Fibroblast of skin of left quadriceps (primary cell): ENCODE results near the gene SERPINF2.
"Not testable (repeated sequence)": the region's sequence is repeated elsewhere in the genome, so short reads cannot be mapped to it uniquely, and the experiment has no call there.

Experiments used
- DNase-seq, 2 experiments: peaks; one replicate each; pipeline ENCODE4 v3.0.0-alpha.2; 2013; ENCODE audit warnings: low read depth in 2 of 2

SERPINF2 gene

DNA sequence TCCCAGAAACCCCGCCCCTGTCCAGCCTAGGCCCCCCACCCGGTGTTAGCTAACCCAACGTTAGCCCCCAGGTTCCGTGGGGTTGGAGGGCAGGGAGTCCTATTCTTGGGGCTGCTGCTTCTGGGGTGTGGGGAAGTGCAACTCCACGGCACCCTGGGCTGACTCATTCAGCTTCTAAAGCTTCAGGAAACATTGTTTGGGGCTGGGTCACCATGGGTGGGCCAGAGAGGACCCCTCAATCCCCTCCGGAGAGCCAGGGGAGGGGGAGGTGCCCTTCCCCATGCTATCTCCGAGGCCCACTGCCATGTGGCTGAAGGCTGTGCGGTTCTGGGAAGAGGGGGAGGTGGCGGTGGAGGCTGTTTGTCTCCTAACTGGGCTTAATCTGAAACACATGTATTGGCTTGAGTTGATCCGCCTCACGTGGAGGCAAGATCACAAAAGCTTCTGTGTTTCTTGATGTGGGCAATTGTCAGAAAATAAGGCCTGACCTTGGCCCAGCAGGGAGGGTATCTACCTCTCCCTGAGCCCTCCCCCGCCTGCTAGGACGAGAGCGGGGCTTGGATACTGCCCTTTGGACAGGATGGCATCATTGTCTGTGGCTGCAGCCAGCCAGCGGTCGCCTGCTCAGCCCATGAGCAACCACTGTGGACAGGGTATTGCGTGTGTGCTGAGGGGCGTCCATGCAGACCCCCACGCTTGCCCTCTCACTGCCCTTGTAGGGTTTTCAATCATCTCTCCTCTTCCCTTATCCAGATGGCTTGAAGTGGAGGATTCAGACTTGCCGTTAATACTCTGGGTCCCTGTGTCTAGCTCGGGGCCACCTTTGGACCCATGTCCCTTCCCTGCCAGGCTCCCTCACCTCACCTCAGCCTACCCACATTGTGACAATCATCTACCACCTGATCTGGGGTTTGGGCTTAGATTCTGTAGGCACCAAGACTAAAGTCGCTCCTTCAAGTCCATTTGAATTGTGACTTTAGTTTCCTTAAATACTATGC is 20.5 kb downstream of the SERPINF2 start:
- peak; percentile 78 to 80 for DNase-seq

DNA sequence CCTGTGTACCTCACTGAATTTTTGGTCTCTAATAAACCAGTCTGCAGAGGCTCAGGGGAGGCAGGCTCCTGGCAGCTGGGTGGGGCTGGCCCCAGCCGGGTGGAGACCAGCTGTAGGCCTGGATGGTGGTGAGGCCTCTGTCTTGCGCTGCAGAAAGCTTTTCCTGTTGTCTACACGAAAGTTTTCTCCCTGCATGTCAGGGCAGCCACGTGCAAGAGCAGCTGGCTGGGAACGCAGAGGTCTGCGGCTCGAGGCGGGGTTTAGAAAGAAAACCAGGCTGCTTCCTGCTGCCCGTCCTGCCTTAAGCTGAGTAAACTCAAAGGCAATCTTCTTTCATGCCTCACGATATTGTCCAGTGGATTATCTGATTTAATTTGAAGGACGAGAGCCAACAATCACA is 21.6 kb downstream of the SERPINF2 start:
- DNase-seq = peak; percentile 33 to 34

DNA sequence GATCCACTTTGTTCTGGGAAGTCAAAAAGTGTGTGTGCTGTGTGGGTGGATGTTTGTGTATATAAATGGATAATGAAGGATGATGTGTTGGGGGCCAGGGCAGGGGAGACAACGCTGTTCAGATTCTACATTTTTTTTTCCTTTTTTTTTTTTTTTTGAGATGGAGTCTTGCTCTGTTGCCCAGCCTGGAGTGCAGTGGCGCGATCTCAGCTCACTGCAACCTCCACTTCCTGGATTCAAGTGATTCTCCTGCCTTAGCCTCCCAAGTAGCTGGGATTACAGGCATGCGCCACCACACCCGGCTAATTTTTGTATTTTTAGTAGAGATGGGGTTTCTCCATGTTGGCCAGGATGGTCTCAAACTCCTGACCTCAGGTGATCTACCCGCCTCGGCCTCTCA is 22.0 kb downstream of the SERPINF2 start:
- not testable (repeated sequence) for DNase-seq

DNA sequence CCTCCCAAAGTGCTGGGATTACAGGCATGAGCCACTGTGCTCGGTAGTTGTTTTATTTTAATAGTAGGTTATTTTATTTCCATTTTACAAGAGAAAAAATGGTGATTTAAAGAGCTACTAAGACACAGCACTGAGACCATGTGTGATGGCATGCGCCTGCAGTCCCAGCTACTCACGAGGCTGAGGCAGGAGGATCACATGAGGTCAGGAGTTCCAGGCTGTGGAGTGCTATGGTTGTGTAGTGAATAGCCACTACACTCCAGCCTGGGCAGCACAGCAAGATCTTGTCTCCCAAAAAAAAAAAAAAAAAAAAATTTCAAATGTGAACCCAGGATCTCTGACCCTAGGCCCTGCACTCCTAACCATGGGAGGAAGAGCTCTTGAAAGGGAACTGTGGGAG is 22.9 kb downstream of the SERPINF2 start:
- no peak for DNase-seq

DNA sequence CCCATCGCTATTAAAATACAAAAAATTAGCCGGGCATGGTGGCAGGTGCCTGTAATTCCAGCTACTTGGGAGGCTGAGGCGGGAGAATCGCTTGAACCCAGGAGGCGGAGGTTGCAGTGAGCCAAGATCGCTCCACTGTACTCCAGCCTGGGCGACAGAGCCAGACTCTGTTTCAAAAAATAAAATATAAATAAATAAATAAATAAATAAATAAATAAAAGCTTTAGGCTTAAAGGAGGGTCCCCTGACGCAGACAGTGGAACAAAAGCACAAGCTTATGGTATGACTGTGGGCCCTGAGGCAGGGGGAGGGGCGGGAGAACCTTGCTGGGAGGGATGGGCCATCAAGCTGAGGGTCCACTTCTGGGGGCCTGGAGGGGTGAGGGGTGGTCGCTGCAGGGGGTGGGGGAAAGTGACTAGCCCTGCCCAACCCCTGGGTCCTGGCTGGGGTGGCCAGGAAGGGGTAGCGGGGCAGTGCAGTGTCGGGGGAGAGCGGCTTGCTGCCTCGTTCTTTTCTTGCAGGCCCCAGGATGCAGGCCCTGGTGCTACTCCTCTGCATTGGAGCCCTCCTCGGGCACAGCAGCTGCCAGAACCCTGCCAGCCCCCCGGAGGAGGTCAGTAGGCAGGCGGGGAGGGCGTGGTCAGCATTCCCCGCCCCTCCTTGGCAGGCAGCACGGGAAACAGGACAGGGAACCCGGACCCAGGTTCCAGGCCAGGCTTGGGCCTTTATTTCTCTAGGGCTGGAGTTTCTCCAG is 23.9 kb downstream of the SERPINF2 start:
- DNase-seq = no peak

DNA sequence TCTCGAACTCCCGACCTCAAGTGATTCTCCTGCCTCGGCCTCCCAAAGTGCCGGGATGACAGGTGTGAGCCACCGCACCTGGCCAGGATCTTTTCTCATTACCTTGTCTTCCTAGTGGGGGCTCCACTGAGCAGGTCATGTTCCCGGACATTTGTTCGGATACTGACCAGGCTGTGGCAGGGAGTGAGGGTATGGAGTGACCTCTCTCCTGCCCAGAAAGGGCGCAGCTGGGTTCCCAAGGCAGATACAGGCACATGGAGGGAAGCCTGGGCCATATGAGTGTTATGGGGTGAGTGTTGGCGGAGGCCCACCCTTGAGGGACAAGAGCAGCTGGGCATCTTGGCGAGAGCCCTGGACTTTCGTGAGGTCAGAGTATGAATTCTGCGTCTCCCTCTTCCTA is 24.7 kb downstream of the SERPINF2 start:
- no peak for DNase-seq

DNA sequence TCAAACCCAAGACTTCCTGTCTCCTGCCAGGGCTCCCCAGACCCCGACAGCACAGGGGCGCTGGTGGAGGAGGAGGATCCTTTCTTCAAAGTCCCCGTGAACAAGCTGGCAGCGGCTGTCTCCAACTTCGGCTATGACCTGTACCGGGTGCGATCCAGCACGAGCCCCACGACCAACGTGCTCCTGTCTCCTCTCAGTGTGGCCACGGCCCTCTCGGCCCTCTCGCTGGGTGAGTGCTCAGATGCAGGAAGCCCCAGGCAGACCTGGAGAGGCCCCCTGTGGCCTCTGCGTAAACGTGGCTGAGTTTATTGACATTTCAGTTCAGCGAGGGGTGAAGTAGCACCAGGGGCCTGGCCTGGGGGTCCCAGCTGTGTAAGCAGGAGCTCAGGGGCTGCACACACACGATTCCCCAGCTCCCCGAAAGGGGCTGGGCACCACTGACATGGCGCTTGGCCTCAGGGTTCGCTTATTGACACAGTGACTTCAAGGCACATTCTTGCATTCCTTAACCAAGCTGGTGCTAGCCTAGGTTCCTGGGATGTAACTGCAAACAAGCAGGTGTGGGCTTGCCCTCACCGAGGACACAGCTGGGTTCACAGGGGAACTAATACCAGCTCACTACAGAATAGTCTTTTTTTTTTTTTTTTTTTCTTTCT is 27.3 kb downstream of the SERPINF2 start:
- no peak for DNase-seq

DNA sequence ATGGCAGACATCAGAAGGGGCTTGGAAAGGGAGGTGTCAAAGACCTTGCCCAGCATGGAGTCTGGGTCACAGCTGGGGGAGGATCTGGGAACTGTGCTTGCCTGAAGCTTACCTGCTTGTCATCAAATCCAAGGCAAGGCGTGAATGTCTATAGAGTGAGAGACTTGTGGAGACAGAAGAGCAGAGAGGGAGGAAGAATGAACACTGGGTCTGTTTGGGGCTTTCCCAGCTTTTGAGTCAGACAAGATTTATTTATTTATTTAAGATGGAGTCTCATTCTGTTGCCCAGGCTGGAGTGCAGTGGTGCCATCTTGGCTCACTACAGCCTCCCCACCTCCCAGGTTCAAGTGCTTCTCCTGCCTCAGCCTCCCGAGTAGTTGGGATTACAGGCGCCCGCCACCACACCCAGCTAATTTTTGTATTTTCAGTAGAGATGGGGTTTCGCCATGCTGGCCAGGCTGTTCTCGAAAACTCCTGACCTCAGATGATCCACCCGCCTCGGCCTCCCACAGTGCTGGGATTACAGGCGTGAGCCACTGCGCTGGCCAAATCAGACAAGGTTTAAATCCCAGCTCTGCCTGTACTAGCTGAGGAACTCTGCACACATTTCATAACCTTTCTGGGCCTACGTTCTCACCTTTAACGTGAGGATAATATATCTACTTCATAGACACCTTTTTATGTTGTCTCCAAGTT is 30.5 kb downstream of the SERPINF2 start:
- not testable (repeated sequence) for DNase-seq

DNA sequence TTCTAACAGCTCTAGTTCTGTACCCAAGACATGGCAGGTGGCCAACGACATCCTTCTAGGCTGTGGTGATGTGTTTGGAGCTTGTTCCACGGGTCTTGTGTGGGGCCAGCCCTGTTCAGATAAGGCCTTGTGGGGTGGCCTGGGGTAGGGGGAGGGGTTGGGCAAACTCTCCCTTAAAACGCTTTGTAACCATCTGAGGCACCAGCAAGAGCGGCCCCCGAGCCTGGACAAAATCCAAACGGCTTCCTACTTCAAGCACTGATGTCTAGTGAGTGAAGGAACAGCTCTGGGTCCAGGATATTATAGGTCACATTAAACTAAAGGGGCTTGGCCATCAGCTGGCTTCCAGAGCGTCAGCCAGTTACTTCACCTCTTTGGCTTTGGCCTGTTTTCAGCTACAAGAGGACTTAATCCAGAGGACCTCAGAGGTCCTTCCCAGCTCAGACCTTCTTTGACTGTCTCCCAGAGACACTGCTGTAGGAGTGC is 31.1 kb downstream of the SERPINF2 start:
- DNase-seq = no peak

DNA sequence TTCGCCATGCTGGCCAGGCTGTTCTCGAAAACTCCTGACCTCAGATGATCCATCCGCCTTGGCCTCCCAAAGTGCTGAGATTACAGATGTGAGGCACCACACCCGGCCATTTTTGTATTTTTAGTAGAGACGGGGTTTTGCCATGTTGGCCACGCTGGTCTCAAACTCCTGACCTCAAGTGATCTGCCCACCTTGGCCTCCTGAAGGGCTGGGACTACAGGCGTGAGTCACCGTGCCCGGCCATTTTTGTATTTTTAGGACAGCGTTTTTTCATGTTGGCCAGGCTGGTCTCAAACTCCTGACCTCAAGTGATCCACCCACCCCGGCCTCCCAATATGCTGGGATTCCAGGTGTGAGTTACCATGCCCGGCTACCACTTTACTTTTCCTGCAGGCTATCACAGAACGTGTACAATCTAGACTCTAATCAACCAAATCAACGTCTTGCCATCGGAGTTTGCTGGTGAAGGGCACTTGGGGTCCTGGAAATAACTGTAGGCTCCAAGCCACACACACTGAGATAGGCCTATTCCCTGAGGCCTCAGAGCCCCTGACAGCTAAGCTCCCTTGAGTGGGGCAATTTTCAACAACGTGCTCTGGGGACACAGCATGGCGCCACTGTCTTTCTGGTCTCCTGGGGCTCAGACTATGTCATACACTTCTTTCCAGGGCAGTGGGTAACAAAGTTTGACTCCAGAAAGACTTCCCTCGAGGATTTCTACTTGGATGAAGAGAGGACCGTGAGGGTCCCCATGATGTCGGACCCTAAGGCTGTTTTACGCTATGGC is 31.9 kb downstream of the SERPINF2 start:
- DNase-seq = no peak

DNA sequence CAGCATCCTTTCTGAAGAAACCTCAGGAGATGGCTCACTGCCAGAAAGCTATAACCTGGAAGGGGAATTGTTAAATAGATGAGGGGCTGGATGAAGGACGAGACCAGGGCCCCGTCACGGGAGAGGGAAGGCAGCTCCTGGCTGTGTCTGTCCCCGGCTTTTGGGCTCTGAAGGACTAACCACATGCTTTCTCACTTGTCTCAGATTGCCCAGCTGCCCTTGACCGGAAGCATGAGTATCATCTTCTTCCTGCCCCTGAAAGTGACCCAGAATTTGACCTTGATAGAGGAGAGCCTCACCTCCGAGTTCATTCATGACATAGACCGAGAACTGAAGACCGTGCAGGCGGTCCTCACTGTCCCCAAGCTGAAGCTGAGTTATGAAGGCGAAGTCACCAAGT is 33.7 kb downstream of the SERPINF2 start:
- no peak for DNase-seq

DNA sequence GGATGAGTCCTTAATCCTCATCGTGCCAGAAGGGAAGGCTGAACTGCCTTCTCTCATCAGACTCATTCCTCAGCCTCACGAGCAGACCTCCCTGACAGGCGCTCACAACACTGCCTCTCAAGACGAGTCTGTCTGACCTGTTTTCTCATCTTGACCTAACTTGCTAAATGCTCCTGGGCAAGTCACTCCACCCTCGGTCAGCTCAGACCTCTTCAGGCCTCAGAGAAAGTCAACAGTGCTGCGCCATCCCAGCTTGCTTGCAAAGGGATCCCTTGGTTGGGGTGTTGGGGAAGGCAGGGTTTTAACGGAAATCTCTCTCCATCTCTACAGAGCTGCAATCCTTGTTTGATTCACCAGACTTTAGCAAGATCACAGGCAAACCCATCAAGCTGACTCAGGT is 34.2 kb downstream of the SERPINF2 start:
- DNase-seq = no peak

DNA sequence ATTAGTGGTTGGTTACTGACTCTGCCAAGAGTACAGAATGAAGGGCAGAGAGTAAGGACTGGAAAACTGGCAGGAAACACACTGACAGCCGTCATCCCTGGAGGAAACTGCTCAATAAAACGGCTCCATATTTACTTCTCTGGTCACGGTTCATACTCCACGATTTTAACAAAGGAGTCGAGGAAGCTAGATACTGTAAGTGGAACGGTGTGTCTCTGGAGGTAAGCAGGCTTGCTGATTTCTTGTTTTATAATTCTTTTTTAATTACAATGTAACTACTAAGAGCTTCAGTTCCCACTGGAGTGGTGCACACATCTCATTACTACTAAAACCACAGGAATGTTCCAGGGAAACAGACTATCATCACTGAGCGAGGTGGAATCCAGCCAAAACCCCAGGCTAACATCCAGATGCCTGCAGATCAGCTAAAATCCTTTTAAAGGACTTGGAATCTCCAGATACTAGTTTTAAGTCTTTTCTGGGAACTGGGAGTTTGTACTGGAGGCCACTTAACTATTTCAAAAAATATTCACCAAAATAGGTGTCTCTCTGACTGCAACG is 37.0 kb downstream of the SERPINF2 start:
- DNase-seq = peak; percentile 95 to 96

DNA sequence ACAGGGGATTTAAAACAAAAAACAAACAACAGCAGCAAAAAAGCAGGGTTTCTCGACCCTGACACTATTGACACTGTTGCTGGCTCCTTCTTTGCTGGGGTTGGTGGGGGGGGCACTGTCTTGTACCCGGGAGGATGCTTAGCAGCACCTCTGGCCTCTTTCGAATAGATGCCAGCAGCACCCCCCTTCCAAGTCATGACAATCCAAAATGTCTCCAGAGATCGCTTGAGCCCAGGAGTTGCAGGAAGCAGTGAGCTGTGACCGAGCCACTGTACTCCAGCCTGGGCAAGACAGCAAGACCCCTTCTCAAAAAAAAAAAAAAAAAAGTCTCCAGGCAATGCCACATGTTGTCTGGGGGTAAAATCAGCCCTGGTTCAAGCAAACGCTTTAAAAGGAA is 39.5 kb downstream of the SERPINF2 start:
- DNase-seq = no peak

DNA sequence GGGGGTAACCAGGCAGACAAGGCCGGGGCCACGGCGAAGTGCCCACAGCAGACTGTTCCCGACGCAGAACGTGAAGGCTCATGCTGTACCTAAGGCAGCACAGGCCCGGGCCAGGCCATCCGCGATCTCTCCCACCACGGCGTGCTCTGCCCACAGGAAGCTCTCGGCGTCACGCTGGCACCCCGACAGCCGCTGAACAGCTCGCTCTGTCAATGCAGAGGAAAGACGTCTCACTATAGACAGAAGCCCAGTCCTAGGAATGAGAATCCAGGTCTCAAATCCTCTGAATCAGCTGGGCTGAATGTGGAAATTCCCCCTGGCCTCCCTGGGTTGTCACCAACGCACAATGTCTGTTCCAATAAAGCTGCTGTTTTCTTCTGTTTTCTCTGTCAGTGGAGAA is 40.6 kb downstream of the SERPINF2 start:
- no peak for DNase-seq

DNA sequence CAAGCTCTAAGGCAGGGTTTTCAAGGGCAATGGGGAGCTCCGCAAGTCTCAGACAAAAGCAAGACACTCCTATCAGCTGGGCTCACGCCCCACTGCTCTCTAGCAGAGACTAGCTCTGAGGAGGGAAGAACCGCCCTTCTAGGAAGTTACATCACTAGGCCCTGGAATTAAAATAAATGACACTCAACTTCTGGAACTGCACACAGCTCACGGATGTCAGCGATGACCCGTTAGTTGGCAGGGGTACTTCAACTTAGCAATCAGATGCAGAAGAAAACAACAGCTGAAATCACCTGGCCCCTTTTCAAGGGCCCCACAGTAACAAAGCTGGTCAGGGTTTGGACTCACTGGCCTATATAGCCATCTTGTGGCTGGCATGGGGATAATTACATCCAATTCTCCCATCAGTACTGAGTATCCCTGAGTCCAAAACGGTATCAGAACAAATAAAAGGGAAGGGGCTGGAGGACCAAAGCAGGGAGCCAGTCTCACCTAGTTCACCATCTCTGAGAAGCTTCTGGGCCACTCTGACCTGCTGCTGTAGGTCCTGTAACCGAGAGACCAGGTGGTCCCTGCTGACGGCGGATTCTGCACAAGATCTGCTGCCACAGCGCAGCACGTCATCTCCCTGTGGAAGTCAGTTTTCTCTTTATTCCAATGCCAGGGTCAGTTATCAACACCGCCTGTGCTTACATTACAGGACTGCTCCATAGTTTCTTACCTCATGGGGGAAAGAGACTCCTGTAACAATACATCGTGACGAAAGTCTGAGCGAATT is 41.4 kb downstream of the SERPINF2 start:
- peak; percentile 56 to 59 for DNase-seq

DNA sequence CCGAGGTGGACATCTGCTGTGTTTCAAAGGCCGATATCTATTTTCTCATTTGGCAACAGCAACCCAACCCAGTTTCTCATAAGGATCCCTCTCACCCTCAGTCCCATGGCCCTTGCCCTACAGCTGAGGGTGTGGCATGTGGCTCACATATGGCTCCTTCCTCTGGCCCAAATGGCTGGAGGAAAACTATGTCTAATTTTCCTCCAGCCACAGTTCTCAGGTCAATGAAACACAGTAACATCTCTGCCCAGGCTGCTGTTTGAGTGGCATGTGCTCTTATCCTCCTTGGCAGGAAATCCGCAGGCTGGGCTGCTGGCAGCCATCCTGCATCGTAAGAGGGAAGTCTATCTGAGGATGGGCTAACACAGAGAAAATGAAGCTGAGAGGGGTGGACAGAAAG is 43.3 kb downstream of the SERPINF2 start:
- DNase-seq = no peak

DNA sequence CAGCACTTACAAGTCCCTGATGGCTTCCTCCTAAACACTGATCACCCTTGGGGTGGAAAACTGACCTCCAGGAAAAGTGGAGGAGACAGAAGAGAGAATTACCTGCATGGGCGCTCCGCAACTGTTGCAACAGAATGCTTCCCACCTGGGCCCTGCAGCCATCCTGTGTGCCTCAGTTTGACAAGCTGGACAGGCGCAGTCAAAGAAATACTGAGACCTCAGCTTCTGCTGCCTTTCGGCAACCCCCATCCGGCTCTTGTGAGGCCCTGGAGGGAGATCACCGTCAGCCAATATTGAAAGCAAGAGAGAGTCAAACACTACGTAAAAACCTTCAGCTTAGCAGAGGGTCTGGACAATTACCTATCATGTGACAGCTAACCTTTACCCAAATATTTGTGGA is 44.0 kb downstream of the SERPINF2 start:
- DNase-seq = no peak

DNA sequence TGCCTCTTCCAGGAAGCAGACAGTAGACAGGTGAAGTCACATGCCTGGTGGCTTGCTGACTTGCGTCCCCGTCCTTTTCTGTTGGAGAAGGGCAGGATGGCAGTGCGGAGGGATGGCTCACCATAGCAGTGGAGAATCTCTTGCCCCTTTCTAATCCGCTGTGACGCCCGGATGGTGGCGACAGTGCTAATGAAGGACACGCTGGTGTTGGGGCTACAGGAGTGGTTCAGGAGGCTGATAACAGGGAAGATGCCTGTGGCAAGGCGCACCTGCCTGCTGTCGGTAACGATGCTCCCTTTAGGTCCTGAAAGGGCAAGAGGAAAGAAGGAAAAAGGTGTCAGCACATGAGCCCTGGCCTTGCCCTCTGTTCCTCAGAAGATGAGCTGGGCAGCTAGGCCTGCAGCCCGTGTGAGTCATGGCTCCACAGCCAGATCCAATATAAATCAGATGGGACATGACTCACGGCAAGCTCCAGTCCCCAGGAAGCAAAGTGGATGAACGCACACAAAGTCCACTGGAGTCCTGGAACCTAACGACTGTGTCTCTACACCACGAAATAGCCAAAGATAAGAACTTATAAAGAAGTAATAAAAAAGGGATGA is 44.7 kb downstream of the SERPINF2 start:
- DNase-seq = peak; percentile 59 to 68
